HuH-7.5 (cell line): ENCODE data around the gene CNOT4.

Experiments
- DNase-seq: peaks from one replicate; pipeline ENCODE4 v3.0.0; 2011; ENCODE audit warnings: low spot score

Gene CNOT4

DNA sequence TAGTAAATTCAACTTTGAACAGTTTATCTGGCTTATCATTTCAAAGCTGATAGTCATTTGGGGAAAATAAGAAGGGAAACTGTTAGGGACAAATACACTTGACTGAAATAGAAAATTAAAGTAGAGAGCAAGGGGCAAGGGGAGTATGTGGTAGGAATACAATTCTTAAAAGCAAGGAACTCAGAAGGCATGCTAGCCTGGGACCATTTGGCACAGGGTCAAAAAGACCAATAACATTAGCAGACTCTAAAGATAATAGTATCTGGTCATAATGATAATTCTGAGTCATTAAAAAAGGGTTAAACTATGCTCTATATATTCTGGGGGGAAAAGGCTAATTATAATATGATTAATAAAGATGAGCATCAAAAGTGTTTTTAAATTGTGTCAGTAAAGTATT is 112.2 kb downstream of the CNOT4 start:
- no peak for DNase-seq

DNA sequence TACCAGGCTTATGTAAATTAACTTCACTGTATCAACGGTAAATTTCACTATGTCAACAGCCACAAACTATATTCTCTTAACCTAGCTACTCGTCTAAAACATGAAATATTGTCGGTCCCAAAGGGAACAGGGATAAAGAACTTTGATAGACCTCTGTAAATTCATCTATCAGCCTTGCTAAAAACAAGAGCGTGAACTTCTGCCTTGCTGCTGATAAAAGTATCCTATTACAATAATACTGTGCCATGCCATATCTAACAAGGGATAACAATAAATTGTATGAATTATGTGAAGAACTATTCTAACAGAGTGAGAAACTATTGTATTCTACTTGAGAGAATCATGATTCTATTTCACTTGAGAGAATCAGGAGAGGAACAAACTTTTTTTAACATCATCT is 117.2 kb downstream of the CNOT4 start:
- no peak for DNase-seq

DNA sequence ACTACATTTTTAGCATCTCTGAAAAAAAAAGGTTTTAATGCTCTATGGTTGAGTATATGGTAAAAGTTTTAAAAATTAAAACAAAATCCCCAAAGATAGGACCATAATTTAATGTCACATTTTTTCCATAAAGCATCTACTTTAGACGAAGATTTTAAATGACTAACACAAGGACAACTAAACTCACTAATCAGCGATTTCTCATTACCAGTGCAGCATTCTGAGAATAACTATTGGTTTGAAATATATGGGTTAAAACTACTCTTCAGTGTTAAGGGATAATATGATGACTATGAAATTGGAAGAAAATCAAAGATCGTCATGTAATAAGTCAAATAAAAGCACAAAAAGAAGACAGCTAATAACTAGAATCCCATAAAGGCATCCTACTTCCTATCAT is 118.4 kb downstream of the CNOT4 start:
- no peak for DNase-seq

DNA sequence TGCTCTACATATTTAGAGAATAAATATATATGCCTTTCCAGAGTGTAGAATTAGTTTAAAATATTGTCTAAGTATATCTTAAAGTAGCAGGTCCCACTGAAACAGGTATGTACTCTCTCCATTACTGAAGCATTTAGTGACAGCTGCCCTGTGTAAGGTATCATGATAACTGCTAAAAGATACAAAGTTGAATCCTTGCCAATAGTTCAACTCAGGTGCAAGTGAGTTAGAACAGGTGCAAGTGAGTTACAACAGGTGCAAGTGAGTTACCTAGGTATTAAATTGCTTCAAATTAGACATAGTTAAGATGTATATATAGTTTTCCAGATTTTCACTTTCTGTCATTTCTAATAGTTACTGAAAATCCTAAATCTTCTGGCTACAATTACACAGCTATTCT is 119.1 kb downstream of the CNOT4 start:
- no peak for DNase-seq

DNA sequence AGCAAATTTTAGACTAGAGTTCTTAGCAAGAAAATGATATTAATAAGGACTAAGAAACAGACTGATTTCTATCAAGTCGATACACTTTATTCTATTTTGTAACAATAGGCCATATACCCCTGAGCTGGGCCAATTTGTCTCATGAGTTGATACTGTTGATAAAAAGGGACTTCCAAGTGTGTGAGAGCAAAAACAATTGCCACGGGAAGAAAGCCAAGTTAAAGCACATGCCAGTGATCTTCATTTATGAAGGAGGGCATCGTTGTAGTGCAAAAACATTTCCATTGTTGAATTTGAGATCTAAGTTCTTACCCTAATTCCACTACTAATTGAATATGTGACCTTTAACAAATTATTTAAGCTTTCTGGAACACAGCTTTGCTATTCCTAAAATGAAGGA is 119.9 kb downstream of the CNOT4 start:
- DNase-seq, result no peak

DNA sequence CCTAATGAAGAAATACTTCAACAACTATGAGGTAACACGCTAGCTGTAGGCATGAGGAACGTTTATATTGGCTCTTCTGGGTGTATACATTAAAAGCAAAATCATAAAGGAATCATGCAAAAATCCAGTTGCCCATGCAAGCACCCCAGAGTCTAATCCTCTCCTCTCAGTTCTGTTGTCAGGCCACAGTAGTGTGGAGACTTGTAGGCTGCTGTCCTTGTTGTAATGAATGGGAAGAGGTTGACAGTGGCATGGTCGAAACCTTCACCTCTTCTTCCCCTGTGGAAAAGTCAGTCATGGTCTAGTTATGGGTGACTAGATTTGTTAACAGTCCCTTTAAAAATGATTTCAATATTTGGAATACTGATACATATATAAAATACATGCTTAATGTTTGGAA is 121.3 kb downstream of the CNOT4 start:
- no peak for DNase-seq

DNA sequence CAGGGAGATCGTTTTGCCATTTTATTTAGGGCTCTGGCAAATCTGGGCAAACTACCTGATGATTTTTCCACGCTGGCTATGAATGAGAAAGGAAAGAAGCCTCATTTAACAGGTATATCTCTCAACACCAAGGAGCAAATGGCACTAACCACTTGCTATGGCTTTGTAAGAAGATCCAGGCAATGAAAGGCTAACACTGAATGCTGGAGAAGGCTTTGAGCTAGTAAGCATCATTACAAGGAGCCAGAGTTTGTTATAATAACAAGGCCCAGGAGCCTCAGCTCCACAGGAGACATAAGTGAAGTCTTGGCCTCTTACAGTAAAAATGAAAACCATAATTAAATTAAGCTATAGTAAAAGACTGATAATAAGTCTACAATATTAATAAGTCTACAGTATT is 123.1 kb downstream of the CNOT4 start:
- no peak for DNase-seq

DNA sequence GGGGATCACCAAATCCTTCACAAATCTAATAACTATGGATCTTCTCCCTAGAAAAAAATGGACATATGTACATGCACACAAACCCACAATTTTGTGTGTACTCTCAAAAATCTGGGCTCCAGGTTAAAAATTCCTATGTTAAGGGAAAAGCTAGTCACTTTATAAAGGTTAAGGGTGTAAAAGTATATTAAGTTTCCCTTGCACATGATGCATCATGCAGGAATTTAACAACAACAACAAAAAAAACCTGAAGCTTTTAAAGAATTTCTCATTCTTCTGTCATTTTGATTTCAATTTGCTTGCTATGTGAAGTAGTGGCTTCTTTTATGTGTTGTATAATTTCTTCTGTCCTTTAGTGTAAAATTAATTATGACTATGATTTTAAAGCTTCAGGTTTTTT is 123.7 kb downstream of the CNOT4 start:
- DNase-seq, result no peak

DNA sequence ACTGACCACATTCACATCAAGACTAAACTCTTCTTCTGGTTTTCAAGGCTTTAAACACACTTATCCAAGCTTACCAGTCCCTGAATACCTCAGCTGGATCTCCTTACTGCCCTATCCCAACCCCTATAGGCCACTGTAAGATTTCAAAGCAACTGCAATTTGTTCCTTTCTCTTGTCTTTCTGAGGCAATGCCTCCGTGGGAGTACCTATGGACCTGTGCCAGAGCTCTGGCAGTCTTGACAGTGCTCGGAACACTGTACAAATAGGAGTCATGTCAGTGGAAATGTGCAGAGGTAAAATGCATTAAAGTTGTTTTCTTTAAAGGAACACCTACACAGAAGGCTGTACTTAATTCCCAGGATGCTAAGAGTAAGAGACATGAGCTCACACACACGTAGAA is 124.7 kb downstream of the CNOT4 start:
- DNase-seq, result no peak

DNA sequence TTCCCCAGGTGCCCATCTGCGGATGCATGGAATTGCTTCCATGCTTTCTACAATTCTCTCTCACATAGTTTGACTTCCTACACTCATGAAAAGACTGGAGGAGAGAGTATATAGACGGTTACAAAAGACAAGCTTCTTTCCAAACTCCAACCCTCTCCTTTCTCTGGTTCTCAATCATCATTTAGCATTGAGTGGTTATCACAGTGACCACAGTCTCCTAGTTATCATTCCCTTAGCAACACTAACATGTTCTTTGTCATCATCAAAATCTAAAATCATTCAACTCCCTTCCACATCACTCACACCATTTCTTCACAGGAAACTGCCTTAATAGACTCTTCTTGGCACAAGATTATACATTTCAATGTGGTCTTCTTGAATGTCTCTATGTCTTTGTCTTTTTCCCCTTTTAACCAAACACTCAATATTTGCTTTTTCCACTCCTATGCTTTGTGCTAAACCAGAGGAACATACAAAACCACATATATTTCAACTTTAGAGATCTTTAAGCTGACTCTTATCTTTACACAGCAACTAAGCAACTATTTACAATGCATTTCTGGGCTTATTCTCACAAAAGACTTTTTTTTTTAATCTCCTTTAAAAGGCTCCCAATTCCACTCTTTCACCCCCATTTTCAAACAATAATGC is 126.3 kb downstream of the CNOT4 start:
- no peak for DNase-seq

DNA sequence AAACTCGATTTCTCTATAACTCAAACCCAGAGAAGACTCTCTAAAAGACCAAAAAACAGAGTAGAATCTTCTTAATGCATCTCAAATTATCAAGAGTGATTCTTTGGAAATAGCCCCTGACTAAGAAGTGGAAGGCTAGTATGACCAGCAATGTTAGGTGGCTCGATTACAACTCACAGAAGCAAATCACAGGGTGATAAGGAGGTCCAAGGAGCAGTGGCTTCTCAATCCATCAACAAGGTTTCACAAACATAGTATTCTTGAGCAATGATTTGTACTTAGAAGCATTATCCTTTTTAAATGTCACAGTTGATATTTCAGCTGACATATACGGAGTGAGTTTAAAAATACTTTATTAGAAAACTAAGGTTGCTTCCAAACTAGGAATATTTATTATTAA is 127.7 kb downstream of the CNOT4 start:
- DNase-seq, result no peak

DNA sequence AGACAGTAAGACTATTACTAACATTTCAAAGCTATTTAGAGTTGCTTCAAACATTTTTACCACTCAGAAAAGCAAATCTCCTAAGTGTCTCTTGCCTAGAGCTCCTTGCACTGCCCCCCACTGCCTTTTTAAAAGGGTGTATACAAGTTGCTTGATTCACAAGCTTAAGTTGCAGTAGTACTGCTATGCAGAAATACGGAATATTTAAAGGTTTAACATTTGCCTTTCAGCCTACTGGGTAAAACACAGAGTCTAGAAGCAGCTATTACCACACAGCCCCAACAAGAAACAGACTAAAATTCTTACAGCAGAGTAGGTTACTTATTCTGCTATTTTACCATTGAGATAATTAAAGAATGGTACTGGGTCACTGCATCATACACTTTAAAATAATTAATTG is 128.5 kb downstream of the CNOT4 start:
- no peak for DNase-seq

DNA sequence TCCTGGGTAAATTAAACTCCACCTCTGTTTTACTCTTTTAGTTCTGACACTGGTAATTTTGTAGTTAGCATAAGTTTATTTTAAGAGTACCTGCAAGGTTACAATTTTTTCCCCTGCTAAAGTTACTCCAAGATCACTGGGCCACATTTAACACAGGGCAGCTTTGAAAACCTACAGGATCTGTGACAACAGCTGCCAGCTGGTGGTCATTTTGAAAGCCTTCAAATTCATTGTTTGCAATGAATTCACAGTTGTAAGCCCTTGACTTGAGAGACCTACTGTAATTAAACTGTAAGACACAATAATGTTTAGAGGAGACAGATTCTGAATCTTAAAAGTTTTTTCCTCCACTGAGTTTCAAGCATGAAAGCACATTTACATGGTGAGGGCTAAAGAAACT is 129.6 kb downstream of the CNOT4 start:
- no peak for DNase-seq

DNA sequence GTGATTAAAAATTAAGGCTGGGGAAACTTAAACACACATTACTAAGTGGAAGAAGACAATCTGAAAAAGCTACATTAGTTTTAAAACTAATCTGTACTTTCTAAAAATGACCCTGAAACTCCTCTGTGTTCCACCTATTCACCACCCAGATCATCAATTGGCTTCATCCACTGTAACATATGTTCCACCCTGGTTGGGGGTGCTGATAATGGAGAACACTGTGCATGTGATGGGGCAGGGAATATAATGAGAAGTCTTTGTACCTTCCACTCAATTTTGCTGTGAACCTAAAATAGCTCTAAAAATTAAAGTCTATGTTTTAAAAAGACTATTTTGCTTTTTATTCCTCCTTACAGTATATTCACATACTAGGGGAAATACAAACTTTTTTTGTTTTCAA is 132.7 kb downstream of the CNOT4 start:
- no peak for DNase-seq

DNA sequence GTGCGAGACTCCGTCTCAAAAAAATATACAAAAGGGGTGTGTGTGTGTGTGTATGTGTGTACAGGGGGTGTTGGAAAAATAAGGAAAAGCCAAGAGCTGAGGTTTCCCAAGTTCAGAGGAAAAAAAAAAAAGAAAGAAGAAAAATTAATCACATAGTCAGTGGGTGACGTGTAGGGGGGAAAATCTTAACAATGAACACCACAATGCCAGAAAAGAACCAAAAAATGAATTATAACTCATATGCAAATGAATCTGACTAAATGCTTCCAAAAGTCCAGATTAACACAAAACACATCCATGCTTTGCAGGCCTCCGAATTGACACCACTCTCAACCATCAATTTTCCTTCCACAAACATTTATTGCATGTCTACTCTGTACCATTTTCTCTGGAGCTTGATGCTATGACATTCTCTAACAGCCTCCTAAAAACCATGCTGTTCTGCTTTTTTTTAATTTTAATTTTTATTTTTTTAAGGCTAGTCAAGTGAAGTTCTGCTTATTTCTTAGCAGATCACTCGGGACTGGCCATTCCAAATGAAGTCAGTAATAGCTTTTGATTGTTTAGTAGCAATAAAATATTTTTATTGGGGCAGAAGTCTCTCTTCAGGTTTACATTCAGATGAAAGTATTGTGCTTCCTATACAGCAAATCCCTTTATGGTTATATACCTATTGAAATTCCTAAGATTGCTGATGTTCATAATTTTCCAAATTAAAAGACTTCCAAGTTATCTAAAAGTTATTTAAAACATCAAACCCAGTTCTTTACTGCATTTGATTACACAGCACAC is 133.8 kb downstream of the CNOT4 start:
- no peak for DNase-seq

DNA sequence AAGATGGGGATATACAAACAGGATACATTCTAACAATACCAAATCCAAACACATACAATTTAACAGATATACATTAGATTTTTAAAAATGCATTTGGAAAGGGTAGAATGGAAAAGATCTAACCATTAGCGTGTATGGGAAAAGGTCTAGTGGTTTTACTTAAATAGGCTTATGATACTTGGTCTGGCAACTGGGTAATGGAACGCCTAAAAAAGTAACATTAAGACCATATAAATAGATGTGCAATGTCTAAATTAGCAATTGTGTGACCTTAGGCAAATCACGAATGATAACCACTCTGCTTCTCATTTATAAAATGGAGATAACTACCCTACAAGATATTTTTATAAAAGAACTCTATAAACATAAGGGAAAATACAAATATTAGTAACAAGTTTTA is 135.2 kb downstream of the CNOT4 start:
- no peak for DNase-seq

DNA sequence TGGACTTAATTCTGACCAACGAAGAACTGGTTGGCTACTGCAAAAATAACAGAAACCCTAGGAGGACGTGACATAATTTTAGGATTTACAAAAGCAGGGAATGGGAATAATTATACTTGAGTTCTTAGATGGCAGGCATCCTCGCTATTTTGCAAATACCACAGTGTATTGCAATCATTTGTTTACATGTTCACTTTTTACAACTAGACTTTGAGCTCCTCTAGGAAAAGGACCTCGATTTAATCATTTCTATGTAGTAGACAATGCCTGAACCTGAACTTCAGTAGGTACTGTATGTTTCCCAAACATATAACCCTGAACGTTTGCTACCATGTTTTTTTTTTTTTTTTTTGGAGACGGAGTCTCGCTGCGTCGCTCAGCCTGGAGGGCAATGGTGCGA is 137.7 kb downstream of the CNOT4 start:
- DNase-seq, result no peak

DNA sequence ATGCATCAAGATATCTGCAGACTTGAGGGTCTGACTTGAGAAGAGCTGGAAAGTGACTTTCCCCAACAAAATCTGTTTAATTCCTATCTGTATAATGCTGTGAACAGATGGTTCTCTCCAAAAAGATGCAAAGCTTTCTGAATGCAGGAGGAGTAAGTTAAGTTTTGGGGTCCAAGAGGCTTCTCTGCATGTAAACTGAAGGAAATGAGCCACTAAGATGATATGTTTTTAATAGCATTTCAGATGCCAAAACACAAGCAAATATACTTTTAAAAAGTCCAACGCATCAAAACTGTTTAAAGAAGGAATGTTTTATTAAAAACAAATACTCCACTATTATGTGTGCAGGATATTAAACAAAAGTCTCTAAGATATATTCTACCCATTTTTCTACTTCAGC is 139.2 kb downstream of the CNOT4 start:
- no peak for DNase-seq

DNA sequence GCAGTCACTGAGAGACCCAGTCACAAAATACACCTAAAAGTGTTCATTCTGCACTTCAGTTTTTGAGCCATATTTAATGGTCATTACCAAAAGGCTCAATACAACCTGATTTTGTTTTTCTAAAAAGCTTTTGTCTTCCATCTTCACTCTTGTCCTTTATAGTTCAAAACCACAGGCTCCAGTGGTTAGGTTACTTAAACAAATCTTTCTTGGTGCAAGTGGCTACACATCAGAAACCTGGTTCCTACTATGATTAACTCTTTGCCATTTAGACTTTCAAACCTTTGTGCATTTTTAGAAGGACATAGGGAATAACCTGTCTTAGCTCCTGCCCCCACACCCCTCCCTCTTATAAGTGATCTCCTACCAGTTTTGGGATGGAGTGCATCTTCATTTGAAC is 140.5 kb downstream of the CNOT4 start:
- DNase-seq, result no peak

DNA sequence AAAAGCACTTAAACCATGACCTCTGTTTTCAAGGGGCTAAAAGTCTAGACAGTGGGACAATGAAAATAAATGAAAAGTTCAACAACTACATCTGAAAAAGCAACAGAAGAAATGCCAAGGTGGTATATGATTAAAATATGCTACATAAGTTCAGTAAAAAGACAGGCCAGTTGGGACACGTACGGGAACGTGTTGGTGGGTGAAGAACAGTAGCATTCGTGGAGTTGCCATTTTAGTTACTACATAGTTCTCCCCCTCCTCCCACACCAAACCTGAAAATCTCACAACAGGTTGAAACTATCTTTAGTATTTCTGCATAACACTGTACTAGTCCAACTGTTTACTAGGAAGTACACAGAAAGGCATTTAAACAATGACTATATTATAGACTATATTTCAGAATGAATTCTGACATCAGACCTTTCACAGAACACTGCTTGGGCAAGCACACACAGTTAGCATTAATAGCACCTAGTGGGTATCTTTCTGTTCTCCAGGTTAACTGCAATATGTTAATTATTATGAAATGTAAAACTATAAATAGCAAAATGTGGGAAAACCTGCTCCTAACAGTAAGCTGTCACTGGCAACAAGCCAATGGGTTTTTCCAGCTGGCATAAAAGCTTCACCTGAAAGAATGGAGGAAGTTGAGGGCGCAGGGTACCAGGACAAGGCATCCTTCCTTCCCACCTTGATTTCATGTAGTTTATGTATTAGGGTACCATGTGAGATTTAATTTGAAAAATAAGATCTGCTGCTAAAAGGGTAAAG is 141.3 kb downstream of the CNOT4 start:
- no peak for DNase-seq

DNA sequence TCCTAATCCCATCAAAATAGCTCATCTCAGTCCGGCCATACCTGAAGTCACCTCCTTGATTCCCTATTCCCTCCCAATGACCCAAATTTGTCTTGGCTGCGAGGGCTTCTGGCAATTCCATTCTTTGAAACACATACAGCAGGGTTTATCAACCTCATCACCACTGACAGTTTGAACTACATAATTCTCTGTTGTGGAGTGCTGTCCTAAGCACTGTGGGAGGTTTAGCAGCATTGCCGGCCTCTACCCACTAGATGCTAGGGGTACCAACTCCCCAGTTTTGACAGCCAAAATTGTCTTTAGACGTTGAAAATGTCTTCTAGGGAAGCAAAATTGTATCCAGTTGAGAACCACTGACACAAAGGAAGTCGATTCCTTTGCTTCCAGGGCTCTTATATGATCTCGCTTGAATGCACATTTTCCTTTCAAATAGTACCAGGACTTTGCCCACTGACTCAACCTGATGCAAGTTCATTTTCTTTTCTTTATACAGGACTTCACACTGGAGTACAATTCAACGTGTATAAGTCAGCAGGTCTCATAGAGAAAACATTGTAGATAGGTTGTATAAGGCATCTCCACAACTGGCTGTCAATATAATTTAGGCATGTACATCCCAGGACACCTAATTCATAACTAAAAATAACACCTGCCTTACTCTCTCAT is 142.9 kb downstream of the CNOT4 start:
- DNase-seq, result no peak

DNA sequence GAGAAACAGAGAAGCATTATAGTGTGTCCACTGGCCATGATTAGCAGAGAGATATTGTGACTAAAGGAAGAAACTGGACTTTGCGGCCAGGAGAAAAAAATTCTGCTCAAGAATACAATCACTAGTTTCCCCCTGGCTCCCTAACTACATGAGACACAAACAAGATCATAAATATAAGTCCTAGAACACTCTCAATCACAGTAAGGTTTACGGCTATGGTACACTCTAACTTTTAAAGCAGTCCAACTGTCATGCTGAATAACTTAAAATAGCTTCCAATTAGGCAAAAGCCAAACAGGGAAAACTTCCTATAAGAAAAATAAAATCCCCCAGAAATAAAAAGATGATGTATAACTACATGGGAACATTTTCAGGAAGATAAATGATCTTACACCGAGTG is 144.2 kb downstream of the CNOT4 start:
- no peak for DNase-seq

DNA sequence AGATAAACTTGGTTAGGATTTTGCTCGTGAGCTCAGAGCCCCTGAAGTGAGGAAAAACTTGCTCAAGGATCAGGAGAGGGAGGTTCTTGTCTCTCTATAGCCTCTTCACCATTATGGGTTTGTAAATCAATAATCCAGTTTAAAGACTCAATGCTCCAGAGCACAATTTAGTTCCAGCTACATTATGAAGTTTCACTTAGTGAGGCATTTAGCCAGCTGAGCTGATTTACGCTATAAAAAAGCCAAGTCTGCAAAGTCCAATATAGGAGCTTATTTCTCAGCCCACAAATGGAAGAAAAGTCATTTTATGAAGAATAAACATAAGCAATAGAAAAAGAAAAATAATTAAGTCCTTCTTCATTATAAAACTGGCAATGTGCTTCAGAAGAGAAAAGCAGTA is 145.7 kb downstream of the CNOT4 start:
- no peak for DNase-seq
